ENCODE measurements around the gene PARVB. TPM values are rescaled to one million over a fixed set of nuclear protein-coding genes. Genes with fewer than 3 reads are reported as not detected.

Gene PARVB
- total and polyA plus RNA-seq, 2 donors (not counting 3 experiments of a cell fraction or from before 2014, with no cell fraction given) = 155 to 162 TPM

- no peaks in the 10 kb centered on the region for H3K27me3 ChIP-seq (ENCODE audit: control insufficient read depth in 2 of 2, insufficient read depth in 2 of 2, low read length in 2 of 2)
- FAIRE-seq (no peak), DNase-seq (ENCODE audit: low read depth, low spot score) (no peak)
- H3K79me2 ChIP-seq (ENCODE audit: control insufficient read depth, insufficient read depth, low read length) = no peaks in the 10 kb centered on the region
- CTCF ChIA-PET = no interaction called here
- no peaks in the 10 kb centered on the region for H4K20me1 ChIP-seq (replicated peaks; ENCODE audit: control insufficient read depth, extremely low read depth, insufficient read depth, low read length)
- H2AFZ ChIP-seq (ENCODE audit: low read depth, low read length) = no peak overlapping the region
- no peaks in the 10 kb centered on the region for H3K9me1 ChIP-seq (replicated peaks; ENCODE audit: control insufficient read depth, extremely low read depth, insufficient read depth, low read length)
- dilution Hi-C loops (cut with MboI; ENCODE audit: extremely low pct_ligation_motif_present, low sequenced_read_pairs) = no loop called here
- no peak overlapping the region for H3K4me3 ChIP-seq (replicated peaks in 1 of 3; ENCODE audit: insufficient read depth in 1 of 3, low read depth in 1 of 3, low read length in 3 of 3)
- H3K36me3 ChIP-seq (ENCODE audit: control insufficient read depth in 2 of 2, extremely low read depth in 1 of 2, insufficient read depth in 2 of 2, low read length in 2 of 2) = no peaks in the 10 kb centered on the region
- intact Hi-C loops (cut with micrococcal nuclease) = no loop called here
- no peak overlapping the region for H3K4me2 ChIP-seq (ENCODE audit: insufficient read depth, low read length)
- no peaks in the 10 kb centered on the region for H3K4me1 ChIP-seq (ENCODE audit: control insufficient read depth, extremely low read depth, insufficient read depth, low read length)
- BruUV-seq (replicated peaks) = no TSS peak
- no peaks in the 10 kb centered on the region for H3K9me3 ChIP-seq (replicated peaks; ENCODE audit: control insufficient read depth, insufficient read depth, low read length)
- no peak overlapping the region for H3K27ac ChIP-seq (ENCODE audit: insufficient read depth, low read depth, low read length)
- no peak for TF ChIP-seq GATA2 (IDR thresholded peaks at IDR 0.05; ENCODE audit: insufficient read depth, insufficient read length, low read depth, low read length)
- TF ChIP-seq, protein P1, sequence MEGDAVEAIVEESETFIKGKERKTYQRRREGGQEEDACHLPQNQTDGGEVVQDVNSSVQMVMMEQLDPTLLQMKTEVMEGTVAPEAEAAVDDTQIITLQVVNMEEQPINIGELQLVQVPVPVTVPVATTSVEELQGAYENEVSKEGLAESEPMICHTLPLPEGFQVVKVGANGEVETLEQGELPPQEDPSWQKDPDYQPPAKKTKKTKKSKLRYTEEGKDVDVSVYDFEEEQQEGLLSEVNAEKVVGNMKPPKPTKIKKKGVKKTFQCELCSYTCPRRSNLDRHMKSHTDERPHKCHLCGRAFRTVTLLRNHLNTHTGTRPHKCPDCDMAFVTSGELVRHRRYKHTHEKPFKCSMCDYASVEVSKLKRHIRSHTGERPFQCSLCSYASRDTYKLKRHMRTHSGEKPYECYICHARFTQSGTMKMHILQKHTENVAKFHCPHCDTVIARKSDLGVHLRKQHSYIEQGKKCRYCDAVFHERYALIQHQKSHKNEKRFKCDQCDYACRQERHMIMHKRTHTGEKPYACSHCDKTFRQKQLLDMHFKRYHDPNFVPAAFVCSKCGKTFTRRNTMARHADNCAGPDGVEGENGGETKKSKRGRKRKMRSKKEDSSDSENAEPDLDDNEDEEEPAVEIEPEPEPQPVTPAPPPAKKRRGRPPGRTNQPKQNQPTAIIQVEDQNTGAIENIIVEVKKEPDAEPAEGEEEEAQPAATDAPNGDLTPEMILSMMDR (IDR thresholded peaks at IDR 0.05; ENCODE audit: extremely low read depth in 1 of 2, insufficient read depth in 1 of 2, low read depth in 1 of 2, low read length in 2 of 2) = no peak
- TF ChIP-seq EZH2 (IDR thresholded peaks at IDR 0.05; ENCODE audit: borderline replicate concordance, low read depth, low read length, severe bottlenecking) = no peak
- TF ChIP-seq, protein P2, sequence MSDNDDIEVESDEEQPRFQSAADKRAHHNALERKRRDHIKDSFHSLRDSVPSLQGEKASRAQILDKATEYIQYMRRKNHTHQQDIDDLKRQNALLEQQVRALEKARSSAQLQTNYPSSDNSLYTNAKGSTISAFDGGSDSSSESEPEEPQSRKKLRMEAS (IDR thresholded peaks at IDR 0.05; ENCODE audit: insufficient read depth, insufficient read length) = no peak
- no peak for TF ChIP-seq MYC (IDR thresholded peaks at IDR 0.05; ENCODE audit: low read depth, low read length)
- TF ChIP-seq JUN (IDR thresholded peaks at IDR 0.05; ENCODE audit: borderline replicate concordance, insufficient read depth, insufficient read length, low read depth) = no peak
- no peak for TF ChIP-seq FOS (IDR thresholded peaks at IDR 0.05; ENCODE audit: borderline replicate concordance, insufficient read depth, low read length)
- TF ChIP-seq POLR2A (IDR thresholded peaks at IDR 0.05; ENCODE audit: low read depth, low read length) = no peak
- no peak for TF ChIP-seq POLR2AphosphoS5 (IDR thresholded peaks at IDR 0.05; ENCODE audit: insufficient read depth, low read depth, low read length)
- POLR2A ChIA-PET = no interaction called here
- no peak overlapping the region for H3K9ac ChIP-seq (replicated peaks; ENCODE audit: extremely low read depth, insufficient read depth, low read length)
Measured at GRCh38 chr22:44201665-44202064, 177.6 kb downstream of the PARVB start.

Data from endothelial cell of umbilical vein (primary cell).